GM12878 (cell line): ENCODE results near the gene DMPK. TPM values are rescaled to one million over a fixed set of nuclear protein-coding genes. Genes with fewer than 3 reads are reported as not detected.
A peak's percentile ranks its signal among the peaks of the same experiment; 100 is the strongest.

ENCODE experiments used
- ATAC-seq: fragments of 200-7000 bp; cut with Tn5 transposase; 3 replicates; pipeline ENCODE4 v1.9.1; 2020; ENCODE audit warnings: mild to moderate bottlenecking, moderate library complexity
- BruUV-seq: library from RNA; stranded (reverse); fragments of 400-500 nt; replicated peaks from 2 replicates; lab custom pipeline; 2021; lab: Mats Ljungman, UMichigan
- CTCF ChIA-PET: fragments of 300-600 bp; sonication (Branson Sonifier 250); formaldehyde crosslinking; extraction: SDS; loops from one replicate; lab custom pipeline; 2021; ENCODE audit warnings: inconsistent platforms; lab: Yijun Ruan, JAX
- POLR2A ChIA-PET: fragments of 350-600 bp; formaldehyde crosslinking; extraction: SDS; loops from one replicate; lab custom pipeline; 2021; ENCODE audit warnings: inconsistent platforms; lab: Charles Lee
- RAD21 ChIA-PET: fragments of 300-600 bp; sonication (Branson Sonifier 250); formaldehyde crosslinking; loops from one replicate; lab custom pipeline; 2023; ENCODE audit warnings: antibody characterized with exemption; ENCODE audit not compliant: unreplicated experiment; lab: Charles Lee
- SMC1A ChIA-PET: fragments of 300-600 bp; sonication (Branson Sonifier 250); formaldehyde crosslinking; loops from one replicate; lab custom pipeline; 2023; ENCODE audit not compliant: unreplicated experiment, uncharacterized antibody; lab: Charles Lee
- DNase-seq: peaks from one replicate; pipeline ENCODE4 v3.0.0-alpha.2; 2011; ENCODE audit warnings: low read depth, low spot score
- FAIRE-seq: peaks from 3 replicates; lab custom pipeline; 2011; peaks lifted over from hg19 to GRCh38; lab: Jason Lieb, UNC
- H2AFZ ChIP-seq: 2 replicates; pipeline ENCODE4 v1.6.0; 2011; ENCODE audit warnings: low read depth, low read length, control low read depth; ENCODE audit not compliant: control insufficient read depth
- H3K27ac ChIP-seq: 2 replicates; pipeline ENCODE4 v1.5.1; 2011; ENCODE audit warnings: control low read depth; ENCODE audit not compliant: control insufficient read depth, insufficient read depth
- H3K27me3 ChIP-seq, 2 experiments: replicated peaks in 1 of 2; 2 replicates each; pipeline versions ENCODE4 v1.6.0 to v1.6.1; 2011; ENCODE audit warnings: low read length in 1 of 2; ENCODE audit not compliant: control insufficient read depth in 2 of 2, insufficient read depth in 2 of 2
- H3K36me3 ChIP-seq, 2 experiments: 2 replicates each; pipeline ENCODE4 v1.5.1; 2011; ENCODE audit warnings: low read length in 1 of 2; ENCODE audit not compliant: control insufficient read depth in 2 of 2, insufficient read depth in 2 of 2
- H3K4me1 ChIP-seq: 2 replicates; pipeline ENCODE4 v1.6.1; 2011; ENCODE audit warnings: mild to moderate bottlenecking, low read length, moderate library complexity, mixed read lengths; ENCODE audit not compliant: control insufficient read depth, insufficient read depth
- H3K4me2 ChIP-seq: 2 replicates; pipeline ENCODE4 v1.6.0; 2011; ENCODE audit warnings: control low read depth; ENCODE audit not compliant: control insufficient read depth, insufficient read depth
- H3K4me3 ChIP-seq: fragments of 200-600 bp; sonication (generic); 2 replicates; pipeline ENCODE4 v1.5.1; 2016
- H3K79me2 ChIP-seq: 2 replicates; pipeline ENCODE4 v1.6.0; 2011; ENCODE audit warnings: low read length; ENCODE audit not compliant: control insufficient read depth, insufficient read depth
- H3K9ac ChIP-seq: 2 replicates; pipeline ENCODE4 v1.8.0; 2011; ENCODE audit warnings: low read length, control low read depth, mixed read lengths; ENCODE audit not compliant: control insufficient read depth, insufficient read depth
- H3K9me3 ChIP-seq: replicated peaks from 3 replicates; pipeline ENCODE4 v1.5.1; 2011; ENCODE audit warnings: mild to moderate bottlenecking, low read length; ENCODE audit not compliant: control insufficient read depth, insufficient read depth
- H4K20me1 ChIP-seq: 2 replicates; pipeline ENCODE4 v1.6.0; 2011; ENCODE audit not compliant: control insufficient read depth, insufficient read depth
- BCL3 ChIP-seq: IDR thresholded peaks from 2 replicates; pipeline ENCODE4 v1.6.1; 2011; ENCODE audit warnings: borderline replicate concordance, low read depth, mild to moderate bottlenecking, moderate library complexity, low read length; ENCODE audit not compliant: insufficient read depth, poor library complexity, severe bottlenecking
- EGR1 ChIP-seq, 2 experiments: IDR thresholded peaks; 1 replicate in 1 of 2; 2 replicates in 1 of 2; pipeline ENCODE4 v1.6.1; 2011 to 2012; ENCODE audit warnings: low read depth in 2 of 2, low read length in 2 of 2, borderline replicate concordance in 1 of 2, mild to moderate bottlenecking in 1 of 2, moderate library complexity in 1 of 2
- ESRRA ChIP-seq: IDR thresholded peaks from 2 replicates; pipeline ENCODE4 v1.6.1; 2012; ENCODE audit warnings: mild to moderate bottlenecking, low read length, improper control_type of control experiment
- EZH2 ChIP-seq: IDR thresholded peaks from 2 replicates; pipeline ENCODE4 v1.6.1; 2012; ENCODE audit warnings: low read depth, mild to moderate bottlenecking, control low read depth, inconsistent platforms, low read length, borderline replicate concordance; ENCODE audit not compliant: control insufficient read depth
- HDAC6 ChIP-seq: fragments of 200-600 bp; sonication (generic); IDR thresholded peaks from one replicate; pipeline ENCODE4 v1.8.0; 2017; ENCODE audit warnings: antibody characterized with exemption; ENCODE audit not compliant: unreplicated experiment
- IKZF1 ChIP-seq: fragments of 450-650 bp; conservative IDR thresholded peaks from 2 replicates; pipeline ENCODE4 v1.6.1; 2017; ENCODE audit warnings: antibody characterized with exemption, mild to moderate bottlenecking
- IKZF2 ChIP-seq, 2 experiments: fragments of 450-650 bp; IDR thresholded peaks; 2 replicates each; pipeline ENCODE4 v1.6.1; 2017; ENCODE audit warnings: mild to moderate bottlenecking in 2 of 2, moderate library complexity in 2 of 2
- MYB ChIP-seq: fragments of 150-350 bp; IDR thresholded peaks from 2 replicates; pipeline ENCODE4 v1.6.1; 2014; ENCODE audit warnings: mild to moderate bottlenecking, low read depth, low read length, borderline replicate concordance
- NFIC ChIP-seq: IDR thresholded peaks from 2 replicates; pipeline ENCODE4 v1.6.1; 2012; ENCODE audit warnings: low read depth, mild to moderate bottlenecking, inconsistent platforms, low read length, moderate library complexity
- NR2C2 ChIP-seq: IDR thresholded peaks from 2 replicates; pipeline ENCODE4 v1.6.1; 2011; ENCODE audit warnings: borderline replicate concordance, low read depth; ENCODE audit not compliant: control insufficient read depth, insufficient read length
- PAX8 ChIP-seq: fragments of 450-650 bp; IDR thresholded peaks from 2 replicates; pipeline ENCODE4 v1.6.1; 2017; ENCODE audit warnings: mild to moderate bottlenecking, moderate library complexity
- RUNX3 ChIP-seq: IDR thresholded peaks from 2 replicates; pipeline ENCODE4 v1.6.1; 2012; ENCODE audit warnings: low read length, inconsistent platforms
- SMC3 ChIP-seq: IDR thresholded peaks from 2 replicates; pipeline ENCODE4 v1.6.1; 2011; ENCODE audit warnings: low read length, improper control_type of control experiment, borderline replicate concordance
- STAT3 ChIP-seq: IDR thresholded peaks from 2 replicates; pipeline ENCODE4 v1.6.1; 2011; ENCODE audit warnings: low read depth, low read length, improper control_type of control experiment
- TAF1 ChIP-seq: IDR thresholded peaks from 2 replicates; pipeline ENCODE4 v1.6.1; 2011; ENCODE audit warnings: mild to moderate bottlenecking, low read depth, low read length, borderline replicate concordance
- TBL1XR1 ChIP-seq: IDR thresholded peaks from 2 replicates; pipeline ENCODE4 v1.6.1; 2012; ENCODE audit warnings: low read depth, low read length, improper control_type of control experiment
- WRNIP1 ChIP-seq: IDR thresholded peaks from 2 replicates; pipeline ENCODE4 v1.6.1; 2011; ENCODE audit warnings: low read depth, low read length, improper control_type of control experiment, borderline replicate concordance
- YBX1 ChIP-seq: fragments of 450-650 bp; IDR thresholded peaks from 2 replicates; pipeline ENCODE4 v1.6.1; 2016; ENCODE audit warnings: antibody characterized with exemption
- WGBS: methylation state at CpG from one replicate; pipeline ENCODE4 v1.1.6; 2016; ENCODE audit warnings: low lambda C conversion rate; ENCODE audit not compliant: insufficient replicate concordance, insufficient coverage; ENCODE audit errors: missing lambda C conversion rate; 5-methylcytosine and 5-hydroxymethylcytosine counted together
- in situ Hi-C: fragments of 300-500 bp; cut with MboI; formaldehyde crosslinking; loops from 9 replicates; pipeline ENCODE4 v1.14.3; 2018; ENCODE audit warnings: mixed read lengths
- intact Hi-C: fragments of 100-400 bp; cut with micrococcal nuclease; formaldehyde crosslinking; loops from one replicate; pipeline ENCODE4 v1.14.2; 2022; ENCODE audit not compliant: unreplicated experiment
- polyA plus RNA-seq, 11 experiments: library from polyadenylated mRNA; depleted of rRNA in 4 of 11; unstranded in 6 of 11; stranded (reverse) in 5 of 11; fragments of >200 nt; fragmentation: Nextera tagmentation in 4 of 11; fragmentation: Illumina TruSeq in 1 of 11; extraction: Ambion mirVana in 4 of 11; extraction: Trizol in 1 of 11; gene quantifications; 1 replicate in 1 of 11; 2 replicates in 10 of 11; pipeline versions ENCODE4 v1.2.1 to v1.2.3, GENCODE V29; 2011 to 2016; ENCODE audit warnings: inconsistent platforms in 2 of 11, missing spikeins in 2 of 11, low read depth in 1 of 11
- total RNA-seq, 4 experiments: library from RNA; depleted of rRNA in 3 of 4; stranded (reverse); fragments of >200 nt in 3 of 4; fragmentation: Illumina TruSeq in 1 of 4; extraction: Trizol in 1 of 4; gene quantifications; 2 replicates each; pipeline versions ENCODE4 v1.2.1 to v1.2.3, GENCODE V29; 2013 to 2021
- TF ChIP-seq, protein P1 (sequence below): fragments of 450-650 bp; IDR thresholded peaks from 2 replicates; pipeline ENCODE4 v1.6.1; 2016; ENCODE audit warnings: mild to moderate bottlenecking

The DMPK gene
- total and polyA plus RNA-seq, 10 of the 15 experiments (the other 5 are each of a cell fraction or from before 2014, with no cell fraction given) = 0.60 to 33.6 (median 5.2) TPM

DNA sequence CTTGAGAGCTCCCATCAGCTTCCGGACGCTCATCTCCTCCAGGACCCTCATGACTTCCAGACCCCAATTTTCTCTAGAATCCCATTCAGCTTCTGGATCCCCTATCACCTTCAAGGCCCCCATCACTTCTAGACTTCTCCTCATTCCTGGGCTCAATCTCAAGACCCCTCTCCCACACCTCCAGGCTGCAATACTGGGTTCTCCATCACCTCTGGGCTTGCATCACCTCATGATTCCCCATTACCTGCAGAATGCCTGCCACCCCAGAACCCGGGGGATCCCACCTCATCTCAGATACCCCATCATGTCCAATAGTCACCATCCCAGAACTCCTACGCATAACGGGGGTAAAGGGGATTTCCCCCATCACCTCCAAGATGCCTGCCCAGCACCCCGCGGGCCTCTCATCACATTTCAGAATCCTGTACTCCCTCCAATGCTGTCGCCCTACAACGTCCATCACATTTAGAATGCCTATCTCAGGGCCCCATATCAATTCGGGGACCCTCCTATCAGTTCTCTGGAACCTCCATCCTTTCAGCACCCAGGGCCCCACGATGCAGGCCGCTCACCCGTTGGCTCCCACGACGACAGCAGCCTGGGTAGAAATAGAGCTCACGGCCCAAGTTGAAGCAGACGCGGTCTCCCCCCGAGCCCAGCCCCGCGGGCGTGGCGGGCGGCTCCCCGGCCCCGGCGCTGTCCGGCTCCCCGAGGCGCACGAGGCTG is 9.6 kb upstream of the DMPK start (continued):
- no peak for TF ChIP-seq SMC3
- TF ChIP-seq BCL3 = no peak
- no peak for TF ChIP-seq STAT3
- TF ChIP-seq IKZF2 (IDR thresholded peaks at IDR 0.05) = 0 out of 4 replicates have a peak, but pooled peaks of 1 of the 2 experiments have one; percentile 10
- TF ChIP-seq MYB = no peak
- no peak for TF ChIP-seq TAF1

DNA sequence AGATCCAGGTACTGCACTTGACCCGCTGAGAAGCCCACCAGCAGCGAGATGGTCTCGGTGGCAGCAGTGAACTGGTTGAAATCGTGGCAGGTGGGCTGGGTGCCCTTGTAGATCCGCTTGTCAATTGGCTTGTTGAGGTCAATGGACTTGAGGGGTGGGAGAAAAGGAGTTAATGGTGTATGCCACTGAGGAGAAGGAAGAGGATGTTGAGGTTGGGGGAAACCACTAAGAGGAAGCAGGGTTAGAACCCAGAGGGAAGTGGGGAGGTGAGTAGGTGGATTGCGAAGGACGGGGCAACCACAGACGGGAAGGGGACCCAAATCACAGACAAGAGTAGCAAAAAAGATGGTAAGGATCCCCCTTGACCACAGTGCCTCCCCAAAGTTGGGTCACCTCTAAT is 8.7 kb upstream of the DMPK start:
- H3K4me2 ChIP-seq = peak overlapping the region; percentile 32
- no peak for DNase-seq
- in situ Hi-C loops (no loop called here), intact Hi-C loops (no loop called here)
- ChIA-PET CTCF (interaction anchor here (0.9 to 3.1 kb wide), 5 partner anchors 8 to 97 kb away, joined by 3 to 13 read pairs (median 4); partner anchors contain the start of gene SIX5), POLR2A (interaction anchor here (0.6 to 2.9 kb wide), 2 partner anchors 21 to 1787 kb away, joined by 3 to 20 read pairs; partner anchors contain the start of gene SIX5), SMC1A (no interaction called here), RAD21 (interaction anchor here (2.7 kb wide), 1 partner anchor 21 kb away, joined by 18 read pairs; the partner anchor contains the start of gene SIX5)
- H3K4me1 ChIP-seq = peaks cover 14% of the 10 kb centered on the region
- H4K20me1 ChIP-seq = no peaks in the 10 kb centered on the region
- H3K4me3 ChIP-seq = peak overlapping the region; percentile 98; the same call in 1 of the 2 replicates
- H2AFZ ChIP-seq = no peak overlapping the region
- no TSS peak for BruUV-seq
- peaks cover 19% of the 10 kb centered on the region for H3K79me2 ChIP-seq
- ATAC-seq = peak; percentile 16
- H3K9ac ChIP-seq = no peak overlapping the region
- no peaks in the 10 kb centered on the region for H3K27me3 ChIP-seq
- no peak overlapping the region for H3K27ac ChIP-seq
- H3K36me3 ChIP-seq = peaks cover 2 to 12% of the 10 kb centered on the region in 2 experiments; a peak in 3 of 4 replicates
- 24% methylated on average over 8 of the region's 8 CpGs for WGBS
- no peaks in the 10 kb centered on the region for H3K9me3 ChIP-seq
- no peak for FAIRE-seq
- TF ChIP-seq EGR1 (IDR thresholded peaks at IDR 0.05; ENCODE audit: borderline replicate concordance in 1 of 2, low read depth in 2 of 2, low read length in 2 of 2) (peak in 1 of 2 experiments; percentile 71; a peak in 2 of 3 replicates), HDAC6 (no peak), YBX1 (no peak), WRNIP1 (no peak), RUNX3 (peak; percentile 99), IKZF1 (peak; percentile 74), ESRRA (no peak), EZH2 (no peak), PAX8 (no peak), TBL1XR1 (0 out of 2 replicates have a peak, but pooled peaks have one; percentile 38), NFIC (peak; percentile 43; the same call in 1 of the 2 replicates), NR2C2 (no peak), IKZF2 (IDR thresholded peaks at IDR 0.05) (peak; percentile 39 to 40; a peak in 2 of 4 replicates), MYB (no peak)
- TF ChIP-seq, protein P1, sequence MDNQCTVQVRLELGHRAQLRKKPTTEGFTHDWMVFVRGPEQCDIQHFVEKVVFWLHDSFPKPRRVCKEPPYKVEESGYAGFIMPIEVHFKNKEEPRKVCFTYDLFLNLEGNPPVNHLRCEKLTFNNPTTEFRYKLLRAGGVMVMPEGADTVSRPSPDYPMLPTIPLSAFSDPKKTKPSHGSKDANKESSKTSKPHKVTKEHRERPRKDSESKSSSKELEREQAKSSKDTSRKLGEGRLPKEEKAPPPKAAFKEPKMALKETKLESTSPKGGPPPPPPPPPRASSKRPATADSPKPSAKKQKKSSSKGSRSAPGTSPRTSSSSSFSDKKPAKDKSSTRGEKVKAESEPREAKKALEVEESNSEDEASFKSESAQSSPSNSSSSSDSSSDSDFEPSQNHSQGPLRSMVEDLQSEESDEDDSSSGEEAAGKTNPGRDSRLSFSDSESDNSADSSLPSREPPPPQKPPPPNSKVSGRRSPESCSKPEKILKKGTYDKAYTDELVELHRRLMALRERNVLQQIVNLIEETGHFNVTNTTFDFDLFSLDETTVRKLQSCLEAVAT = 0 out of 2 replicates have a peak, but pooled peaks have one; percentile 33
